Brain pericyte (primary cell): ENCODE measurements around the gene OR10K1.
"Not testable (repeated sequence)": the region's sequence is repeated elsewhere in the genome, so short reads cannot be mapped to it uniquely, and the experiment has no call there.

Experiments
- DNase-seq: peaks from one replicate; pipeline ENCODE4 v3.0.0-alpha.2; 2012; ENCODE audit warnings: low read depth, low spot score

Gene OR10K1

GRCh38 chr1:158461534-158461933 lies at the start of gene OR10K1:
Gene OR10K1 (plus strand): TSS chr1:158461834. CDS start chr1:158465562, 3,728 bp downstream.
- no peak for DNase-seq

- DNase-seq: no peak
These were observed 46.8 kb upstream of the OR10K1 start for GRCh38 chr1:158414651-158415345.

- DNase-seq: no peak
These were observed 44.0 kb upstream of the OR10K1 start for GRCh38 chr1:158417586-158417985.

GRCh38 chr1:158422212-158422611 lies 39.4 kb upstream of the OR10K1 start:
- no peak for DNase-seq

GRCh38 chr1:158425027-158425426 lies 36.6 kb upstream of the OR10K1 start:
- no peak for DNase-seq

GRCh38 chr1:158426137-158426536 lies 35.5 kb upstream of the OR10K1 start, which contains the start of gene OR10K2:
Gene OR10K2 (minus strand): TSS chr1:158426237. CDS start chr1:158420866, 5,371 bp downstream.
- no peak for DNase-seq

GRCh38 chr1:158430163-158430562 lies 31.5 kb upstream of the OR10K1 start:
- DNase-seq: not testable (repeated sequence)

GRCh38 chr1:158434741-158435140 lies 26.9 kb upstream of the OR10K1 start:
- DNase-seq: no peak

GRCh38 chr1:158445376-158445775 lies 16.3 kb upstream of the OR10K1 start:
- no peak for DNase-seq

GRCh38 chr1:158454537-158454936 lies 7.1 kb upstream of the OR10K1 start:
- DNase-seq: no peak

- no peak for DNase-seq
These were observed 4.4 kb upstream of the OR10K1 start for GRCh38 chr1:158457246-158457645.

GRCh38 chr1:158458263-158458662 lies 3.4 kb upstream of the OR10K1 start:
- DNase-seq: no peak

GRCh38 chr1:158471920-158472319 lies 10.3 kb downstream of the OR10K1 start, which contains the start of gene OR10R2:
Gene OR10R2 (plus strand): TSS chr1:158472220. CDS start chr1:158472326, 106 bp downstream.
- no peak for DNase-seq

GRCh38 chr1:158485455-158485854 lies 23.8 kb downstream of the OR10K1 start:
- DNase-seq: no peak

- no peak for DNase-seq
These were observed 29.7 kb downstream of the OR10K1 start for GRCh38 chr1:158491316-158491715.

GRCh38 chr1:158493054-158493453 lies 31.4 kb downstream of the OR10K1 start:
- DNase-seq: no peak

- DNase-seq: no peak
These were observed 33.2 kb downstream of the OR10K1 start for GRCh38 chr1:158494796-158495195.

GRCh38 chr1:158496374-158496773 lies 34.7 kb downstream of the OR10K1 start:
- DNase-seq: no peak

- DNase-seq: no peak
These were observed 44.8 kb downstream of the OR10K1 start for GRCh38 chr1:158506369-158506987.

GRCh38 chr1:158507511-158507910 lies 45.9 kb downstream of the OR10K1 start:
- DNase-seq: no peak

GRCh38 chr1:158509471-158510156 lies 48.0 kb downstream of the OR10K1 start:
- no peak for DNase-seq

GRCh38 chr1:158516966-158517365 lies 55.3 kb downstream of the OR10K1 start:
- DNase-seq: no peak
